PFSK-1 (cell line): ENCODE data around the gene ZNF341.

Experiments
- POLR2AphosphoS5 ChIP-seq: IDR thresholded peaks from 2 replicates; pipeline ENCODE4 v1.6.1; 2012; ENCODE audit warnings: low read depth, mild to moderate bottlenecking, control low read depth, low read length, moderate library complexity
- SIN3A ChIP-seq: IDR thresholded peaks from 2 replicates; pipeline ENCODE4 v1.6.1; 2012; ENCODE audit warnings: mild to moderate bottlenecking, low read length, moderate library complexity, borderline replicate concordance; ENCODE audit not compliant: insufficient read depth
- TAF1 ChIP-seq: IDR thresholded peaks from 2 replicates; pipeline ENCODE4 v1.6.1; 2012; ENCODE audit warnings: low read length, control low read depth, borderline replicate concordance; ENCODE audit not compliant: insufficient read depth
- TF ChIP-seq, protein P1 (sequence below), 2 experiments: IDR thresholded peaks; 2 replicates each; pipeline versions ENCODE4 v1.6.1 to v1.8.0; 2011 to 2012; ENCODE audit warnings: low read depth in 2 of 2, low read length in 2 of 2, control low read depth in 1 of 2, inconsistent platforms in 1 of 2, mild to moderate bottlenecking in 1 of 2, moderate library complexity in 1 of 2; ENCODE audit not compliant: insufficient read depth in 1 of 2

DNA sequence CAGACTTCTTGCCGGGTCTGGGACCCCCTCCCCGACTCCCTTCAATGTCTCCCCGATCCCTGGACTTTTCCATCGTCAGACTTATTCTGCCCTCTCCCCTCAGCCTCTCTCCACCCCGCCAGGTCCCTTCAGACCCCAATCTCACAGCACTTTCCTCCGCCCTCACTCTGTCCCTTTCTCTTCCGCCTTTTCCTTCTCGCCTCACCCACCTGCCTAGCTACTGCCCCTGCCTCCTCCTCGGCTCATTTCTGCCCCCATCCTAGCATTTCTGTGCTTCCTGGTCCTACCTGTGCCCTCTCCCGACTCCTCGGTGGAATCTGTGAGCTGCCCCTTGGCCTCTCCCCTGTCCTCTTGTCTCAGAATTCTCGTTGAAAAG, 80.0 kb downstream of the ZNF341 start:
- TF ChIP-seq, protein P1, sequence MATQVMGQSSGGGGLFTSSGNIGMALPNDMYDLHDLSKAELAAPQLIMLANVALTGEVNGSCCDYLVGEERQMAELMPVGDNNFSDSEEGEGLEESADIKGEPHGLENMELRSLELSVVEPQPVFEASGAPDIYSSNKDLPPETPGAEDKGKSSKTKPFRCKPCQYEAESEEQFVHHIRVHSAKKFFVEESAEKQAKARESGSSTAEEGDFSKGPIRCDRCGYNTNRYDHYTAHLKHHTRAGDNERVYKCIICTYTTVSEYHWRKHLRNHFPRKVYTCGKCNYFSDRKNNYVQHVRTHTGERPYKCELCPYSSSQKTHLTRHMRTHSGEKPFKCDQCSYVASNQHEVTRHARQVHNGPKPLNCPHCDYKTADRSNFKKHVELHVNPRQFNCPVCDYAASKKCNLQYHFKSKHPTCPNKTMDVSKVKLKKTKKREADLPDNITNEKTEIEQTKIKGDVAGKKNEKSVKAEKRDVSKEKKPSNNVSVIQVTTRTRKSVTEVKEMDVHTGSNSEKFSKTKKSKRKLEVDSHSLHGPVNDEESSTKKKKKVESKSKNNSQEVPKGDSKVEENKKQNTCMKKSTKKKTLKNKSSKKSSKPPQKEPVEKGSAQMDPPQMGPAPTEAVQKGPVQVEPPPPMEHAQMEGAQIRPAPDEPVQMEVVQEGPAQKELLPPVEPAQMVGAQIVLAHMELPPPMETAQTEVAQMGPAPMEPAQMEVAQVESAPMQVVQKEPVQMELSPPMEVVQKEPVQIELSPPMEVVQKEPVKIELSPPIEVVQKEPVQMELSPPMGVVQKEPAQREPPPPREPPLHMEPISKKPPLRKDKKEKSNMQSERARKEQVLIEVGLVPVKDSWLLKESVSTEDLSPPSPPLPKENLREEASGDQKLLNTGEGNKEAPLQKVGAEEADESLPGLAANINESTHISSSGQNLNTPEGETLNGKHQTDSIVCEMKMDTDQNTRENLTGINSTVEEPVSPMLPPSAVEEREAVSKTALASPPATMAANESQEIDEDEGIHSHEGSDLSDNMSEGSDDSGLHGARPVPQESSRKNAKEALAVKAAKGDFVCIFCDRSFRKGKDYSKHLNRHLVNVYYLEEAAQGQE (IDR thresholded peaks at IDR 0.05; ENCODE audit: insufficient read depth in 1 of 2, low read depth in 2 of 2, low read length in 2 of 2): no peak
- TF ChIP-seq TAF1 (no peak), POLR2AphosphoS5 (no peak), SIN3A (no peak)
